ENCODE data around the gene BABAM2.

Gene BABAM2

DNA sequence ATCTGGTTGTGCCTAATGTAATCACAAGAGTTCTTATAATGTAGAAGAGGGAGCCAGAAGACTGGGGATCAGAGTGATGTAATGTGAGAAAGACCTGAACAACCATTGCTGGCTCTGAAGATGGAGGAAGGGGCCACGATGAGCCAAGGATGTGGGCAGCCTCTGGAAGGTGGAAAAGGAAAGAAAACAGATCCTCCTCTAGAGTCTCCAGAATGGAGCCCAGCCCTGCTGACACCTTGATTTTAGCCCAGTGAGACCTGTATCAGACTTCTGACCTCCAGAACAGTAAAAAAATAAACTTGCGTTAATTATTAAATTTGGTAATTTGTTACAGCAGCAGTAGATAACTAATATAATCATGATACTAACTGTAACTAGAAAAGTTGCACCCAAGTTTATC is 3.4 kb upstream of the BABAM2 start:
- H3K4me3 ChIP-seq (ENCODE audit: low read length), result no peak overlapping the region
- TF ChIP-seq, protein P1, sequence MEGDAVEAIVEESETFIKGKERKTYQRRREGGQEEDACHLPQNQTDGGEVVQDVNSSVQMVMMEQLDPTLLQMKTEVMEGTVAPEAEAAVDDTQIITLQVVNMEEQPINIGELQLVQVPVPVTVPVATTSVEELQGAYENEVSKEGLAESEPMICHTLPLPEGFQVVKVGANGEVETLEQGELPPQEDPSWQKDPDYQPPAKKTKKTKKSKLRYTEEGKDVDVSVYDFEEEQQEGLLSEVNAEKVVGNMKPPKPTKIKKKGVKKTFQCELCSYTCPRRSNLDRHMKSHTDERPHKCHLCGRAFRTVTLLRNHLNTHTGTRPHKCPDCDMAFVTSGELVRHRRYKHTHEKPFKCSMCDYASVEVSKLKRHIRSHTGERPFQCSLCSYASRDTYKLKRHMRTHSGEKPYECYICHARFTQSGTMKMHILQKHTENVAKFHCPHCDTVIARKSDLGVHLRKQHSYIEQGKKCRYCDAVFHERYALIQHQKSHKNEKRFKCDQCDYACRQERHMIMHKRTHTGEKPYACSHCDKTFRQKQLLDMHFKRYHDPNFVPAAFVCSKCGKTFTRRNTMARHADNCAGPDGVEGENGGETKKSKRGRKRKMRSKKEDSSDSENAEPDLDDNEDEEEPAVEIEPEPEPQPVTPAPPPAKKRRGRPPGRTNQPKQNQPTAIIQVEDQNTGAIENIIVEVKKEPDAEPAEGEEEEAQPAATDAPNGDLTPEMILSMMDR (conservative IDR thresholded peaks at IDR 0.05; ENCODE audit: low read depth, low read length), result no peak
- DNase-seq (ENCODE audit: low read depth), result no peak

DNA sequence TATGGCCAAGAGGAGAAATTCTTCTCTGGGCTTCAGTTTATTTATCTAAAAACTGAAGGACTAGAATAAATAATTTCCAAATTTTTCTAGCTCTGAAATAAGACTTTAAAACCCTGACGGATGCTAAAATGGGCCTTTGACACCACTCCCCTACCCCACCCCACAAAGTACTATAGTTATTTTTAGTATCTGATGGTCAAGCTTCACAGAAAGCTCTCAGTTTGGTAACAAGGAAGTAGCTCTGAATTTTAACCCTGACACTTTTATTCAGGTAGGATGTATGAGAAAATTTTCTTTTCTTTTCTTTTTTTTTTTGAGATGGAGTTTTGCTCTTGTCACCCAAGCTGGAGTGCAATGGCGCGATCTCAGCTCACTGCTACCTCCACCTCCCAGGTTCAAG is 2.7 kb upstream of the BABAM2 start:
- TF ChIP-seq, protein P1 (conservative IDR thresholded peaks at IDR 0.05; ENCODE audit: low read depth, low read length), result no peak
- no peak overlapping the region for H3K4me3 ChIP-seq (ENCODE audit: low read length)
- DNase-seq (ENCODE audit: low read depth), result no peak

DNA sequence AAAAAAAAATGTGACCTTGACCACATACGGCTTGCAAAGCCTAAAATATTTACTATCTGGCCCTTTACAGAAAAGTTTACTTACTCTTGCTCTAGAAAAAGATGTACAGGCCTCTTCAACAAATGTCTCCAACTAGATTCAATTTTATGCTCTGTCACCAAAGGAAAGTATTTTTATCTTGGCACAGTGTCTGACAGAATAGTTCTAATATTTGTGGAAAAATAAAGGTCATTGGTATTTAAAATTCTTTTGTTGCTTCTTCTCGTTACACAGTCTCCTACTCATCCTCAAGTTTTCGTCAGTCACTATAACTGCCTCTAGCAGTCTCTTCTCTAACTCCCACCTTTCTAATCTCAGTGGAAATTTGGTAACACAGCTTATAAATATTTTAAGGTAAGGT is 1.7 kb upstream of the BABAM2 start:
- TF ChIP-seq, protein P1 (conservative IDR thresholded peaks at IDR 0.05; ENCODE audit: low read depth, low read length), result no peak
- DNase-seq (ENCODE audit: low read depth), result no peak
- H3K4me3 ChIP-seq (ENCODE audit: low read length), result no peak overlapping the region

DNA sequence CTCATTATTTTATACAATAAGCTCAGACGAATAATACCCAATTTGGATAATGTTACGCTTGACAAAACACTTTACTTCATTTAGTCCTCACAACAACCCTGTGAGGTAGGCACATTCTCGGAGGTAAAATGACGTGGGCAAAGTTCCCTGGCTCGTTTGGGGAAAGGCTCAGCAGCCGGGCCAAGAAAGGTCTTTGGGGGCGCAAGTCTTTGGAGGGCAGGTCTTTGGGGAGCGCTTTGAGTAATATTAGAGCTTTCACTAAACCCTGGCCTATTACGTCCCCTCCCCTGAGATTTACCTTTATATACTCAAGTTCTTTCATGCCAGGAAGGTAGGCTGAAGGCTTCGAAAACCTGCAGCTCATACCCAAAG is 769 bp upstream of the BABAM2 start:
- peak overlapping the region; percentile 81 for H3K4me3 ChIP-seq (ENCODE audit: low read length)
- TF ChIP-seq, protein P1 (conservative IDR thresholded peaks at IDR 0.05; ENCODE audit: low read depth, low read length), result no peak
- no peak for DNase-seq (ENCODE audit: low read depth)

DNA sequence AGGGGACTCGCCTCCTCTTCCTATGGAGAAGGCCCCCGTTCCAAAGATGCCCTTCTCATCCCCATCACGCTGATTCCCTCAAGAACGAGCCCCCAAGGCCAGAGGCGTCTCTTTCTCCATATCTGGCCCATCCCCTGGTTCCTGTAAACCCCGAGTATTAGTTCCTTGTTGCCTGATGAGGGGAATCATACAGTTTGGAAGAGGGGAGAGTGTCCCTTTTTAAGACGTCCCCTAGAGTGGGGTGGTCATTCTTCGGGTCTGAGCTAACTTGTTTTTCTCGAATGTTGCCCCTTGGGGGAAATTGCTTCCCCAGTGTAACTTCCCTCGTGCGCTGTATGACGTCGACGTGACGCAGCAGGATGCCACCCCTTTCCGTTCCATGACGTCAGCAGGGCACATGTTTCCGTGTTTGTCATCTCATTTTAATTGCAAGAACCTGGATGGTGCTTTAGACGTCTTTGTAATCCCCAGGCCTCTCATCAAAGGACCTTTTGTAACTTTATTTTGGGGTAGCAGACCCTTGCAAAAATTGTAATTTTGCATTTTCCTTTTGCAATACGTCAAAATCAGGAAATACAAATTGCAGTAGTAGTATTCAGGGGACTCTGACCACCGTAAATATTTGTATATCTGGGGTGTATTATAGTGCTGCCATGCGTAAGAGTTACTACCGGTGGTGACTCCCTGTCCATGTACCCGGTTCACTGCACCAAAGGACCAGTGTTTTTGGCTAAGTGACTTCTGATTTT is 569 bp downstream of the BABAM2 start:
- H3K4me3 ChIP-seq (ENCODE audit: low read length), result peak overlapping the region; percentile 81
- TF ChIP-seq, protein P1 (conservative IDR thresholded peaks at IDR 0.05; ENCODE audit: low read depth, low read length), result no peak
- peak; percentile 43 for DNase-seq (ENCODE audit: low read depth)

DNA sequence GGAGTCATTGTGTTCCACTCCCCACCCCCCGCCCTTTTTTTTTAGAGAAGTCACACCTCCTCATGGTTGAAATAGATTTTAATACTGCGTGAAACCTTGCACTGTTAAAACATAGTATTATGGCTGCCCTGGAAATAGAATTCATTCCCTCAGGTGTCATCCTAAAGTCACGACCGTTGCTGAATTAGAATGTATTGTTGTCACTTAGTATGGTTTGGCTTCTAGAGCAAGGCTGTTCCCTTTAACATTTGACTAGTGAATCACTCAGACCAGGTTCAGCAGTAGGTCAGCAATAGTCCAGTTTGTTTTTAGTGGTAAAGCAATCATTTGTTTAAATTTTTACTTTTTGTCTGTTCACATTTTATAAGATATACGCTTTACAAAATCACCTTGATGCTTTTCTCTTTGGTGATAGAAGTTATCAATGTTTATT is 1.2 kb downstream of the BABAM2 start:
- H3K4me3 ChIP-seq (ENCODE audit: low read length), result no peak overlapping the region
- TF ChIP-seq, protein P1 (conservative IDR thresholded peaks at IDR 0.05; ENCODE audit: low read depth, low read length), result no peak

DNA sequence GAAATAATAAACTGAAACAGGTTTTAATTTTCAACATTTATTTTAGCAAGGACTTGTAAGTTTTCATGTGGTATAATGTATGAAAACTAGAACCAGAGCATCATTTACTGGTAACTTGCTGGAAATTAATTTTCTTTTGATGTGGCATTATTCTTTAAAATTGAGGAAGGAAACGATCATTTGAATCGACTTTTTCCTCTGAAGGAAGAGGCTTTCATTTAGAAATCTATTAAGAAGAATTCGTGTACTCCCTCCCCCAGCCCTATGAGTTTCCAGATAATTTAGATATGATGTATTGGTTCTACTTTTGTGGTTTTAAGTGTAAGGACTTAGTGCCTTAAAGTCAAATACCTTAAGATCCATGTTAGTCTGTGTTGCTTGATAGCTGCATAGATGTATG is 2.5 kb downstream of the BABAM2 start:
- TF ChIP-seq, protein P1 (conservative IDR thresholded peaks at IDR 0.05; ENCODE audit: low read depth, low read length), result no peak

More for the DNA sequence above, 1.2 kb downstream of the BABAM2 start:
- DNase-seq (ENCODE audit: low read depth), result no peak

More for the DNA sequence above, 2.5 kb downstream of the BABAM2 start:
- no peak for DNase-seq (ENCODE audit: low read depth)
- no peak overlapping the region for H3K4me3 ChIP-seq (ENCODE audit: low read length)
